Measurements from ENCODE around the gene TCN1.
"Not testable (repeated sequence)": the region's sequence is repeated elsewhere in the genome, so short reads cannot be mapped to it uniquely, and the experiment has no call there.

The TCN1 gene

GRCh38 chr11:59849129-59849528 lies 17.2 kb downstream of the TCN1 start:
- TF ChIP-seq POLR2A (IDR thresholded peaks at IDR 0.05; ENCODE audit: extremely low read depth, insufficient read length) (no peak), MYC (IDR thresholded peaks at IDR 0.05; ENCODE audit: low read depth, low read length) (no peak)
- TF ChIP-seq, protein P1, sequence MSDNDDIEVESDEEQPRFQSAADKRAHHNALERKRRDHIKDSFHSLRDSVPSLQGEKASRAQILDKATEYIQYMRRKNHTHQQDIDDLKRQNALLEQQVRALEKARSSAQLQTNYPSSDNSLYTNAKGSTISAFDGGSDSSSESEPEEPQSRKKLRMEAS (IDR thresholded peaks at IDR 0.05; ENCODE audit: low read depth, low read length): no peak
- TF ChIP-seq, protein P2, sequence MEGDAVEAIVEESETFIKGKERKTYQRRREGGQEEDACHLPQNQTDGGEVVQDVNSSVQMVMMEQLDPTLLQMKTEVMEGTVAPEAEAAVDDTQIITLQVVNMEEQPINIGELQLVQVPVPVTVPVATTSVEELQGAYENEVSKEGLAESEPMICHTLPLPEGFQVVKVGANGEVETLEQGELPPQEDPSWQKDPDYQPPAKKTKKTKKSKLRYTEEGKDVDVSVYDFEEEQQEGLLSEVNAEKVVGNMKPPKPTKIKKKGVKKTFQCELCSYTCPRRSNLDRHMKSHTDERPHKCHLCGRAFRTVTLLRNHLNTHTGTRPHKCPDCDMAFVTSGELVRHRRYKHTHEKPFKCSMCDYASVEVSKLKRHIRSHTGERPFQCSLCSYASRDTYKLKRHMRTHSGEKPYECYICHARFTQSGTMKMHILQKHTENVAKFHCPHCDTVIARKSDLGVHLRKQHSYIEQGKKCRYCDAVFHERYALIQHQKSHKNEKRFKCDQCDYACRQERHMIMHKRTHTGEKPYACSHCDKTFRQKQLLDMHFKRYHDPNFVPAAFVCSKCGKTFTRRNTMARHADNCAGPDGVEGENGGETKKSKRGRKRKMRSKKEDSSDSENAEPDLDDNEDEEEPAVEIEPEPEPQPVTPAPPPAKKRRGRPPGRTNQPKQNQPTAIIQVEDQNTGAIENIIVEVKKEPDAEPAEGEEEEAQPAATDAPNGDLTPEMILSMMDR (IDR thresholded peaks at IDR 0.05; ENCODE audit: low read depth, low read length): no peak
- no peak for DNase-seq (ENCODE audit: low read depth)

DNA sequence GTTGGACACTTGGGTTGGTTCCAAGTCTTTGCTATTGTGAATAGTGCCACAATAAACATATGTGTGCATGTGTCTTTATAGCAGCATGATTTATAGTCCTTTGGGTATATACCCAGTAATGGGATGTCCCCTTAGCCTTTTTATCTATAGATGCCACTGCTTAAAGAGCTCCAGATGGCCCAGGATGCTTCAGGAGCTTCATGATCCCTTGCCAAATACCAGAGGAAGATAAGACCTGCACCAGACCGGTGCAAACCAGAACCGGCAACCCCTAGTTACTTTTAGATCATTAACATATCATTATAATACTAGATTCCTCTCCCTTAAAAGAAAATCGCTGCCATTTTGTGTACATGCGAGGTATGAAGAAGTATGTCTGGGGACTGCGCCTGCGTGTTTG lies 17.8 kb downstream of the TCN1 start:
- DNase-seq (ENCODE audit: low read depth); H3K4me3 ChIP-seq (ENCODE audit: low read depth, low read length): not testable (repeated sequence)

More at GRCh38 chr11:59849129-59849528, 17.2 kb downstream of the TCN1 start:
- no peak overlapping the region for H3K4me3 ChIP-seq (ENCODE audit: low read depth, low read length)

GRCh38 chr11:59847626-59848025 lies 18.7 kb downstream of the TCN1 start:
- DNase-seq (ENCODE audit: low read depth): no peak
- no peak for TF ChIP-seq MYC (IDR thresholded peaks at IDR 0.05; ENCODE audit: low read depth, low read length)
- TF ChIP-seq POLR2A (IDR thresholded peaks at IDR 0.05; ENCODE audit: extremely low read depth, insufficient read length): no peak
- TF ChIP-seq, protein P1 (IDR thresholded peaks at IDR 0.05; ENCODE audit: low read depth, low read length): no peak
- TF ChIP-seq, protein P2 (IDR thresholded peaks at IDR 0.05; ENCODE audit: low read depth, low read length): no peak
- H3K4me3 ChIP-seq (ENCODE audit: low read depth, low read length): no peak overlapping the region

DNA sequence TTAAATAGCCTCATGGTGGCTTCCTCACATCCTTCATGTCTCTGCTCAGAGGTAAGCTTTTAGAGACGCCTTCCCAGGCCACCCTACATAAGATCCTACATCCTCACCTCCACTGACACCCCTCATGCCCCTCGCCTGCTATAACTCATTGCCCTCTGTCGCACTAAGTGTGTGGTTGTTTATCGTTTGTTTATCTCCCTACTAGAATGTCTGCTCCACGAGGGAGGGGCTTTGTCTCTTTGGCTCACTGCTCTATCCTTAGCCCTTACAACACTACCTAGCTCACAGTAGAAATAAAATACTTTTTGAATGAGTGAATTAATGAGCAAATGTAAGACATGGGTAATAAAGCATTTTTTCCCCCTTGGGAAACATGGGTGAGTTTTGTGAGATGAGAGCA lies 19.7 kb downstream of the TCN1 start:
- TF ChIP-seq, protein P2 (IDR thresholded peaks at IDR 0.05; ENCODE audit: low read depth, low read length): no peak
- TF ChIP-seq POLR2A (IDR thresholded peaks at IDR 0.05; ENCODE audit: extremely low read depth, insufficient read length) (no peak), MYC (IDR thresholded peaks at IDR 0.05; ENCODE audit: low read depth, low read length) (no peak)
- TF ChIP-seq, protein P1 (IDR thresholded peaks at IDR 0.05; ENCODE audit: low read depth, low read length): no peak
- DNase-seq (ENCODE audit: low read depth): no peak
- no peak overlapping the region for H3K4me3 ChIP-seq (ENCODE audit: low read depth, low read length)

GRCh38 chr11:59845399-59845798 lies 20.9 kb downstream of the TCN1 start, which contains the start of gene CBLIF:
Gene CBLIF (minus strand): TSS chr11:59845499. CDS start chr11:59845453, 46 bp downstream.
- H3K4me3 ChIP-seq (ENCODE audit: low read depth, low read length): no peak within 1 kb of the TSS
- DNase-seq (ENCODE audit: low read depth): no peak

GRCh38 chr11:59842316-59842715 lies 24.0 kb downstream of the TCN1 start:
- DNase-seq (ENCODE audit: low read depth): no peak
- no peak overlapping the region for H3K4me3 ChIP-seq (ENCODE audit: low read depth, low read length)
- TF ChIP-seq POLR2A (IDR thresholded peaks at IDR 0.05; ENCODE audit: extremely low read depth, insufficient read length) (no peak), MYC (IDR thresholded peaks at IDR 0.05; ENCODE audit: low read depth, low read length) (no peak)
- TF ChIP-seq, protein P1 (IDR thresholded peaks at IDR 0.05; ENCODE audit: low read depth, low read length): no peak
- TF ChIP-seq, protein P2 (IDR thresholded peaks at IDR 0.05; ENCODE audit: low read depth, low read length): no peak

More at GRCh38 chr11:59845399-59845798, 20.9 kb downstream of the TCN1 start, which contains the start of gene CBLIF:
- TF ChIP-seq POLR2A (IDR thresholded peaks at IDR 0.05; ENCODE audit: extremely low read depth, insufficient read length) (no peak), MYC (IDR thresholded peaks at IDR 0.05; ENCODE audit: low read depth, low read length) (no peak)
- TF ChIP-seq, protein P1 (IDR thresholded peaks at IDR 0.05; ENCODE audit: low read depth, low read length): no peak
- TF ChIP-seq, protein P2 (IDR thresholded peaks at IDR 0.05; ENCODE audit: low read depth, low read length): no peak

Measured in NB4 (cell line).